Testis (tissue), 3 donors: Measurements from ENCODE around the gene CHRNB4. TPM values are rescaled to one million over a fixed set of nuclear protein-coding genes. Genes with fewer than 3 reads are reported as not detected.
"Not testable (repeated sequence)": the region's sequence is repeated elsewhere in the genome, so short reads cannot be mapped to it uniquely, and the experiment has no call there.

Experiments
- DNase-seq: peaks from one replicate; pipeline ENCODE4 v3.0.0-alpha.2; 2019
- H3K27ac ChIP-seq, 2 donors: fragments of 200-600 bp; sonication (generic); one replicate each; pipeline ENCODE4 v1.5.1; 2019
- H3K27me3 ChIP-seq: fragments of 200-600 bp; sonication (generic); one replicate; pipeline ENCODE4 v1.5.1; 2019
- H3K36me3 ChIP-seq: fragments of 200-600 bp; sonication (generic); one replicate; pipeline ENCODE4 v1.5.1; 2017; ENCODE audit warnings: low read depth; ENCODE audit errors: missing control alignments
- H3K4me1 ChIP-seq: fragments of 200-600 bp; sonication (generic); one replicate; pipeline ENCODE4 v1.5.1; 2019
- H3K4me3 ChIP-seq, 2 donors: fragments of 200-600 bp; sonication (generic); one replicate each; pipeline ENCODE4 v1.5.1; 2017 to 2019
- H3K9me3 ChIP-seq: fragments of 200-600 bp; sonication (generic); one replicate; pipeline ENCODE4 v1.5.1; 2017
- POLR2A ChIP-seq: fragments of 450-650 bp; IDR thresholded peaks from one replicate; pipeline ENCODE4 v1.6.1; 2017; ENCODE audit warnings: antibody characterized with exemption, mild to moderate bottlenecking, moderate library complexity
- WGBS, 2 donors: methylation state at CpG; one replicate each; pipeline ENCODE4 v1.1.5; 2018; 5-methylcytosine and 5-hydroxymethylcytosine counted together
- intact Hi-C: fragments of 100-400 bp; cut with DNase I; formaldehyde crosslinking; loops from one replicate; pipeline ENCODE4 v1.15.1; 2023; ENCODE audit warnings: low total_unique reads
- polyA plus RNA-seq: library from polyadenylated mRNA; stranded (reverse); fragments of 350-450 nt; fragmentation: Illumina TruSeq; extraction: RNeasy Lipid Tissue Mini Kit (QIAGEN cat#74804); gene quantifications from one replicate; pipeline ENCODE4 v1.2.3, GENCODE V29; 2014; ENCODE audit warnings: low read depth, low replicate concordance; ENCODE audit not compliant: insufficient read depth
- total RNA-seq, 2 donors: library from RNA; depleted of rRNA; stranded (reverse); fragments of >200 nt; gene quantifications; one replicate each; pipeline ENCODE4 v1.2.3, GENCODE V29; 2016
- TF ChIP-seq, protein P1 (sequence below), 3 experiments: fragments of 450-650 bp in 2 of 3; fragments of 200-600 bp in 1 of 3; sonication (generic) in 1 of 3; IDR thresholded peaks; one replicate each; pipeline ENCODE4 v1.5.1; 2016 to 2019; ENCODE audit warnings: antibody characterized with exemption in 3 of 3, mild to moderate bottlenecking in 2 of 3, moderate library complexity in 1 of 3

CHRNB4 gene
- total and polyA plus RNA-seq, 3 donors from 2014 or later, result 7.4 to 13.1 (median 8.0) TPM

GRCh38 chr15:78614021-78614420 lies 27.0 kb downstream of the CHRNB4 start:
- DNase-seq, result no peak
- Histone ChIP-seq H3K36me3 (no peaks in the 10 kb centered on the region), H3K4me1 (no peaks in the 10 kb centered on the region), H3K27ac (no peak overlapping the region), H3K4me3 (no peak overlapping the region), H3K27me3 (no peaks in the 10 kb centered on the region), H3K9me3 (no peaks in the 10 kb centered on the region)
- TF ChIP-seq, protein P1, sequence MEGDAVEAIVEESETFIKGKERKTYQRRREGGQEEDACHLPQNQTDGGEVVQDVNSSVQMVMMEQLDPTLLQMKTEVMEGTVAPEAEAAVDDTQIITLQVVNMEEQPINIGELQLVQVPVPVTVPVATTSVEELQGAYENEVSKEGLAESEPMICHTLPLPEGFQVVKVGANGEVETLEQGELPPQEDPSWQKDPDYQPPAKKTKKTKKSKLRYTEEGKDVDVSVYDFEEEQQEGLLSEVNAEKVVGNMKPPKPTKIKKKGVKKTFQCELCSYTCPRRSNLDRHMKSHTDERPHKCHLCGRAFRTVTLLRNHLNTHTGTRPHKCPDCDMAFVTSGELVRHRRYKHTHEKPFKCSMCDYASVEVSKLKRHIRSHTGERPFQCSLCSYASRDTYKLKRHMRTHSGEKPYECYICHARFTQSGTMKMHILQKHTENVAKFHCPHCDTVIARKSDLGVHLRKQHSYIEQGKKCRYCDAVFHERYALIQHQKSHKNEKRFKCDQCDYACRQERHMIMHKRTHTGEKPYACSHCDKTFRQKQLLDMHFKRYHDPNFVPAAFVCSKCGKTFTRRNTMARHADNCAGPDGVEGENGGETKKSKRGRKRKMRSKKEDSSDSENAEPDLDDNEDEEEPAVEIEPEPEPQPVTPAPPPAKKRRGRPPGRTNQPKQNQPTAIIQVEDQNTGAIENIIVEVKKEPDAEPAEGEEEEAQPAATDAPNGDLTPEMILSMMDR (IDR thresholded peaks at IDR 0.05), result no peak
- TF ChIP-seq POLR2A, result no peak
- intact Hi-C loops, result no loop called here
- 40 to 49% methylated on average over 3 of the region's 3 CpGs for WGBS, 2 donors

GRCh38 chr15:78609551-78609950 lies 31.5 kb downstream of the CHRNB4 start:
- intact Hi-C loops, DNase-seq, H3K27me3 ChIP-seq, H3K36me3 ChIP-seq, H3K4me1 ChIP-seq, H3K9me3 ChIP-seq, H3K4me3 ChIP-seq, H3K27ac ChIP-seq: not testable (repeated sequence)
- 91 to 92% methylated on average over 3 of the region's 3 CpGs for WGBS, 2 donors

DNA sequence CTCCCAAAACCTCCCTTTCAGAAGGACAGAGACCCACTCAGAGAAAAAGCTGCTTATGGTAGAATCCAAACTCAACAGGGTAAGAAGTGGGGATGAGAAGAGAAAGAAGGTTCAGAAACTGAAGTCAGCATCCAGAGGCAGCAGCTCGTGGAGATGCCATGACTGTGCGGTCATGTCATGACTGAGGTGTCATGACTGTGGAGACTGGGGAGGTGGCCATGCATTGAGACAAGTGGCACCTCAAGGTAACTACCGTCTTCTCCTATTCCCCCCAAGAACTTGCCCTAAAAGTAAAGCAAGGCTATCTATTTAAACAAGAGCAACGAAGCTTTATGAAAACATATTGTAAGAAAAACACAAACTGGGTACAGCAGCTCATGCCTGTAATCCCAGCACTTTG lies 35.3 kb downstream of the CHRNB4 start:
- no peak for TF ChIP-seq POLR2A
- TF ChIP-seq, protein P1 (IDR thresholded peaks at IDR 0.05), result no peak
- no peak overlapping the region for H3K27ac ChIP-seq
- H3K27me3 ChIP-seq, result no peaks in the 10 kb centered on the region
- WGBS, 2 donors, result 78 to 95% methylated on average over 4 of the region's 4 CpGs
- intact Hi-C loops, result no loop called here
- H3K4me3 ChIP-seq, result no peak overlapping the region
- no peaks in the 10 kb centered on the region for H3K9me3 ChIP-seq
- DNase-seq, result no peak
- no peaks in the 10 kb centered on the region for H3K36me3 ChIP-seq
- no peaks in the 10 kb centered on the region for H3K4me1 ChIP-seq

GRCh38 chr15:78605201-78605600 lies 35.8 kb downstream of the CHRNB4 start:
- TF ChIP-seq, protein P1 (IDR thresholded peaks at IDR 0.05), result no peak
- no peak for TF ChIP-seq POLR2A
- Histone ChIP-seq H3K4me3 (no peak overlapping the region), H3K36me3 (no peaks in the 10 kb centered on the region), H3K4me1 (no peaks in the 10 kb centered on the region), H3K27me3 (no peaks in the 10 kb centered on the region), H3K9me3 (no peaks in the 10 kb centered on the region), H3K27ac (no peak overlapping the region)
- 89 to 91% methylated on average over 5 of the region's 5 CpGs for WGBS, 2 donors
- no peak for DNase-seq
- intact Hi-C loops, result no loop called here

DNA sequence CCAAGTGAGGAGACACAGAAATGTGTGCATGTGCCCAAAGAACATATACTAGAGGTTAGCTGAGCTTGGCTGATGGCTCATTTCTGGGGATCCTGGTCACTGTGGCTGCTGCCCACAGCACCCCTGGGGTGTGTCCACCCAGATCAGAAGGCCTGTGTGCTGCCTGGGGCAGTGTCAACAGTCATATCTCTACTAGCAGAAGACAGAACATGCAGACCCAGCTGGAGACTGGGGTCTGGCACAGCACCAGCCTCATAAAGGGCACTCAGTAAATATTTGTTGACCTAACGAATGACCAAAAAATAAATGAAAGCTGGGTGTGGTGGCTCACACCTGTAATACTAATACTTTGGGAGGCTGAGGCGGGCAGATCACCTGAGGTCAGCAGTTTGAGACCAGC lies 36.6 kb downstream of the CHRNB4 start:
- WGBS, 2 donors, result 94 to 100% methylated on average over 2 of the region's 2 CpGs
- Histone ChIP-seq H3K4me1 (no peaks in the 10 kb centered on the region), H3K4me3 (no peak overlapping the region), H3K9me3 (no peaks in the 10 kb centered on the region), H3K27ac (no peak overlapping the region), H3K36me3 (no peaks in the 10 kb centered on the region), H3K27me3 (no peaks in the 10 kb centered on the region)
- intact Hi-C loops, result no loop called here
- TF ChIP-seq POLR2A, result no peak
- TF ChIP-seq, protein P1 (IDR thresholded peaks at IDR 0.05), result no peak
- DNase-seq, result no peak
